Adrenal gland (tissue), 5 donors: ENCODE results near the gene CDX2.

Source experiments
- CTCF ChIP-seq, 6 experiments: fragments of 450-650 bp in 4 of 6; fragments of 200-600 bp in 2 of 6; sonication (generic) in 1 of 6; IDR thresholded peaks; 1 replicate in 5 of 6; 2 replicates in 1 of 6; pipeline versions ENCODE4 v1.5.1 to v1.8.0; 2016 to 2021; ENCODE audit warnings: antibody characterized with exemption in 6 of 6, mild to moderate bottlenecking in 2 of 6, moderate library complexity in 1 of 6
- POLR2A ChIP-seq, 2 donors: fragments of 450-650 bp; IDR thresholded peaks; one replicate each; pipeline ENCODE4 v1.6.1; 2017; ENCODE audit warnings: antibody characterized with exemption in 2 of 2, mild to moderate bottlenecking in 2 of 2, moderate library complexity in 1 of 2
- donor health status: DM: no; HTN: no; CAD: no.

- TF ChIP-seq CTCF (IDR thresholded peaks at IDR 0.05) (no peak), POLR2A (IDR thresholded peaks at IDR 0.05) (no peak)
These were observed 50.0 kb downstream of the CDX2 start for GRCh38 chr13:27918918-27919658.
